H9 (cell line): ENCODE results near the gene HLA-C. TPM values are rescaled to one million over a fixed set of nuclear protein-coding genes. Genes with fewer than 3 reads are reported as not detected.

ENCODE experiments used
- DNase-seq: peaks from one replicate; pipeline ENCODE4 v3.0.0-alpha.2; 2017
- H2AFZ ChIP-seq: one replicate; pipeline ENCODE4 v1.6.1; 2013; ENCODE audit warnings: mild to moderate bottlenecking, low read length, control low read depth, moderate library complexity
- H2AK5ac ChIP-seq: 2 replicates; pipeline ENCODE4 v1.6.1; 2013; ENCODE audit warnings: low read length, control low read depth, mixed read lengths; ENCODE audit not compliant: insufficient read length
- H2BK120ac ChIP-seq: one replicate; pipeline ENCODE4 v1.6.1; 2013; ENCODE audit warnings: low read depth, mild to moderate bottlenecking, low read length, control low read depth, inconsistent platforms; ENCODE audit not compliant: poor library complexity, severe bottlenecking
- H2BK12ac ChIP-seq: 2 replicates; pipeline ENCODE4 v1.6.1; 2013; ENCODE audit warnings: low read length, control low read depth, mixed read lengths, low read depth; ENCODE audit not compliant: insufficient read length
- H2BK15ac ChIP-seq: 2 replicates; pipeline ENCODE4 v1.6.1; 2013; ENCODE audit warnings: low read depth, low read length, control low read depth
- H2BK20ac ChIP-seq: one replicate; pipeline ENCODE4 v1.6.1; 2013; ENCODE audit warnings: low read depth, mild to moderate bottlenecking, low read length, control low read depth, inconsistent platforms; ENCODE audit not compliant: poor library complexity, severe bottlenecking
- H2BK5ac ChIP-seq: 2 replicates; pipeline ENCODE4 v1.6.1; 2013; ENCODE audit warnings: low read length, control low read depth, mixed read lengths; ENCODE audit not compliant: insufficient read length
- H3K14ac ChIP-seq: 2 replicates; pipeline ENCODE4 v1.6.1; 2013; ENCODE audit warnings: low read length, control low read depth; ENCODE audit not compliant: insufficient read depth
- H3K18ac ChIP-seq: 2 replicates; pipeline ENCODE4 v1.6.1; 2013; ENCODE audit warnings: low read depth, mild to moderate bottlenecking, mixed read lengths, low read length, control low read depth; ENCODE audit not compliant: insufficient read length
- H3K23ac ChIP-seq: 2 replicates; pipeline ENCODE4 v1.6.1; 2013; ENCODE audit warnings: low read length, control low read depth, mixed read lengths, low read depth; ENCODE audit not compliant: insufficient read length
- H3K23me2 ChIP-seq: 2 replicates; pipeline ENCODE4 v1.6.1; 2013; ENCODE audit warnings: low read depth, mild to moderate bottlenecking, mixed read lengths, low read length, control low read depth; ENCODE audit not compliant: insufficient read length, poor library complexity, severe bottlenecking
- H3K27ac ChIP-seq: 2 replicates; pipeline ENCODE4 v1.5.1; 2013; ENCODE audit warnings: low read length, control low read depth, mixed read lengths, low read depth; ENCODE audit not compliant: insufficient read length
- H3K27me3 ChIP-seq: 2 replicates; pipeline ENCODE4 v1.6.1; 2013; ENCODE audit warnings: low read length, control low read depth, inconsistent platforms; ENCODE audit not compliant: insufficient read depth
- H3K4ac ChIP-seq: 2 replicates; pipeline ENCODE4 v1.6.1; 2013; ENCODE audit warnings: low read depth, mild to moderate bottlenecking, control low read depth, inconsistent platforms, low read length, moderate library complexity
- H3K4me1 ChIP-seq: 2 replicates; pipeline ENCODE4 v1.6.1; 2013; ENCODE audit warnings: low read length, control low read depth, inconsistent platforms; ENCODE audit not compliant: insufficient read depth
- H3K4me2 ChIP-seq: 2 replicates; pipeline ENCODE4 v1.6.1; 2013; ENCODE audit warnings: low read length, control low read depth, mixed read lengths; ENCODE audit not compliant: insufficient read length, insufficient read depth
- H3K56ac ChIP-seq: 2 replicates; pipeline ENCODE4 v1.6.1; 2013; ENCODE audit warnings: low read depth, mild to moderate bottlenecking, mixed read lengths, low read length, control low read depth; ENCODE audit not compliant: insufficient read length
- H3K79me1 ChIP-seq: 2 replicates; pipeline ENCODE4 v1.6.1; 2013; ENCODE audit warnings: low read depth, mild to moderate bottlenecking, moderate library complexity, low read length, control low read depth, inconsistent platforms; ENCODE audit not compliant: insufficient read depth, poor library complexity, severe bottlenecking
- H3K79me2 ChIP-seq: 2 replicates; pipeline ENCODE4 v1.6.1; 2013; ENCODE audit warnings: low read length, control low read depth, inconsistent platforms; ENCODE audit not compliant: insufficient read depth
- H3K9ac ChIP-seq: 2 replicates; pipeline ENCODE4 v1.6.1; 2013; ENCODE audit warnings: low read length, control low read depth, mixed read lengths; ENCODE audit not compliant: insufficient read length; ENCODE audit errors: extremely low read depth
- H3K9me3 ChIP-seq: one replicate; pipeline ENCODE4 v1.6.1; 2013; ENCODE audit warnings: low read depth, low read length, inconsistent platforms; ENCODE audit not compliant: control insufficient read depth
- H3T11ph ChIP-seq: one replicate; pipeline ENCODE4 v1.6.1; 2013; ENCODE audit warnings: mild to moderate bottlenecking, low read length, control low read depth, inconsistent platforms
- H4K20me1 ChIP-seq: one replicate; pipeline ENCODE4 v1.6.1; 2013; ENCODE audit not compliant: control insufficient read depth, insufficient read length, insufficient read depth
- H4K5ac ChIP-seq: 2 replicates; pipeline ENCODE4 v1.6.1; 2013; ENCODE audit warnings: low read depth, mild to moderate bottlenecking, mixed read lengths, low read length, control low read depth; ENCODE audit not compliant: insufficient read length
- H4K8ac ChIP-seq: replicated peaks from 2 replicates; pipeline ENCODE4 v1.6.1; 2013; ENCODE audit warnings: low read length, control low read depth, mixed read lengths, low read depth; ENCODE audit not compliant: insufficient read length
- H4K91ac ChIP-seq: 2 replicates; pipeline ENCODE4 v1.6.1; 2013; ENCODE audit warnings: low read depth, mild to moderate bottlenecking, moderate library complexity, mixed read lengths, low read length, control low read depth; ENCODE audit not compliant: insufficient read length
- H3K27ac Mint-ChIP-seq, 3 experiments: 2 replicates in 2 of 3; 3 replicates in 1 of 3; pipeline ENCODE4 v1.8.0; 2020 to 2021; ENCODE audit warnings: mixed read lengths in 3 of 3, mild to moderate bottlenecking in 1 of 3, moderate library complexity in 1 of 3
- H3K27me3 Mint-ChIP-seq: 2 replicates; pipeline ENCODE4 v1.8.0; 2021; ENCODE audit warnings: low read depth, mild to moderate bottlenecking, moderate library complexity, mixed read lengths
- H3K36me3 Mint-ChIP-seq, 3 experiments: 2 replicates in 2 of 3; 3 replicates in 1 of 3; pipeline ENCODE4 v1.8.0; 2020 to 2021; ENCODE audit warnings: low read depth in 3 of 3, mixed read lengths in 3 of 3; ENCODE audit not compliant: insufficient read depth in 1 of 3
- H3K4me1 Mint-ChIP-seq, 2 experiments: 2 replicates each; pipeline ENCODE4 v1.8.0; 2020; ENCODE audit warnings: mixed read lengths in 2 of 2
- H3K4me3 Mint-ChIP-seq, 2 experiments: 2 replicates in 1 of 2; 3 replicates in 1 of 2; pipeline ENCODE4 v1.8.0; 2020 to 2021; ENCODE audit warnings: mild to moderate bottlenecking in 2 of 2, mixed read lengths in 2 of 2, moderate library complexity in 1 of 2
- H3K9me3 Mint-ChIP-seq, 2 experiments: 2 replicates in 1 of 2; 3 replicates in 1 of 2; pipeline ENCODE4 v1.8.0; 2020; ENCODE audit warnings: mild to moderate bottlenecking in 2 of 2, mixed read lengths in 2 of 2, moderate library complexity in 1 of 2
- WGBS: extraction: QIAGEN DNeasy Blood & Tissue Kit; methylation state at CpG from one replicate; pipeline ENCODE4 v1.1.7; 2013; ENCODE audit warnings: missing lambda C conversion rate, low lambda C conversion rate, mixed read lengths; ENCODE audit not compliant: insufficient read length; ENCODE audit errors: extremely low coverage; 5-methylcytosine and 5-hydroxymethylcytosine counted together
- total RNA-seq: library from RNA; stranded (reverse); gene quantifications from 2 replicates; pipeline ENCODE4 v1.2.1, GENCODE V29; 2021
- TF ChIP-seq, protein P1 (sequence below): fragments of 200-600 bp; sonication (generic); conservative IDR thresholded peaks from 3 replicates; pipeline ENCODE4 v1.8.0; 2021; ENCODE audit warnings: antibody characterized with exemption, mild to moderate bottlenecking

Gene HLA-C
- total RNA-seq, 1 experiment from 2014 or later: 239 TPM

DNA sequence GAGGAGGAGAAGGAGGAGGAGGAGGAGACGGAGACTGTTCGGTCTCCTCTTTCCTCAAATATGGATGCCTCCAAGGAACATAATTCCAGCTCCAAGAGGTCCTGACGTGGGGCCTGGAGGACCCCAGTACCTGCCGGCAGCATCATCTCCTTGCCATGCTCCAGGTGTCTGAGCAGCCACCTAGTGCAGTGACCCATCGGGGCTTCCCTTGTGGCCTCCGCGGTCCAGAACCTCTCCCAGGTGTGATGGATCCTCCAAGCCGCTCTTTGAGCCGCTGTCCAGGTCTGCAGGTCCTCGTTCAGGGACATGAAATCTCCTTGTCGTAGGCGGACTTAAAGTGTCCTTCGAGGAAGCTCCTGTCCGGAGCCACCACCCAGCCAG is 35.8 kb upstream of the HLA-C start:
- no peak for DNase-seq
- Histone ChIP-seq H4K8ac (no peak overlapping the region), H3K27me3 (no peaks in the 10 kb centered on the region), H4K91ac (no peak overlapping the region), H3K9me3 (no peaks in the 10 kb centered on the region), H3K4ac (no peak overlapping the region), H4K5ac (no peak overlapping the region), H2BK5ac (no peak overlapping the region), H3K14ac (no peak overlapping the region), H4K20me1 (no peaks in the 10 kb centered on the region), H3K23ac (no peak overlapping the region), H2AK5ac (no peak overlapping the region), H2BK12ac (no peak overlapping the region), H3K27ac (no peak overlapping the region), H3K79me1 (no peaks in the 10 kb centered on the region), H3K56ac (no peak overlapping the region), H2AFZ (no peak overlapping the region), H3K4me1 (no peaks in the 10 kb centered on the region), H3K9ac (no peak overlapping the region), H3K18ac (no peak overlapping the region), H3K23me2 (no peaks in the 10 kb centered on the region), H2BK120ac (no peak overlapping the region), H2BK15ac (no peak overlapping the region), H3T11ph (no peak overlapping the region), H3K4me2 (no peak overlapping the region), H3K79me2 (no peaks in the 10 kb centered on the region), H2BK20ac (no peak overlapping the region)
- H3K36me3 Mint-ChIP-seq: no peaks in the 10 kb centered on the region
- no peak overlapping the region for H3K4me3 Mint-ChIP-seq
- peaks cover 12% of the 10 kb centered on the region for H3K27me3 Mint-ChIP-seq
- TF ChIP-seq, protein P1, sequence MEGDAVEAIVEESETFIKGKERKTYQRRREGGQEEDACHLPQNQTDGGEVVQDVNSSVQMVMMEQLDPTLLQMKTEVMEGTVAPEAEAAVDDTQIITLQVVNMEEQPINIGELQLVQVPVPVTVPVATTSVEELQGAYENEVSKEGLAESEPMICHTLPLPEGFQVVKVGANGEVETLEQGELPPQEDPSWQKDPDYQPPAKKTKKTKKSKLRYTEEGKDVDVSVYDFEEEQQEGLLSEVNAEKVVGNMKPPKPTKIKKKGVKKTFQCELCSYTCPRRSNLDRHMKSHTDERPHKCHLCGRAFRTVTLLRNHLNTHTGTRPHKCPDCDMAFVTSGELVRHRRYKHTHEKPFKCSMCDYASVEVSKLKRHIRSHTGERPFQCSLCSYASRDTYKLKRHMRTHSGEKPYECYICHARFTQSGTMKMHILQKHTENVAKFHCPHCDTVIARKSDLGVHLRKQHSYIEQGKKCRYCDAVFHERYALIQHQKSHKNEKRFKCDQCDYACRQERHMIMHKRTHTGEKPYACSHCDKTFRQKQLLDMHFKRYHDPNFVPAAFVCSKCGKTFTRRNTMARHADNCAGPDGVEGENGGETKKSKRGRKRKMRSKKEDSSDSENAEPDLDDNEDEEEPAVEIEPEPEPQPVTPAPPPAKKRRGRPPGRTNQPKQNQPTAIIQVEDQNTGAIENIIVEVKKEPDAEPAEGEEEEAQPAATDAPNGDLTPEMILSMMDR: no peak
- no peaks in the 10 kb centered on the region for H3K4me1 Mint-ChIP-seq
- WGBS: no CpG with 5 or more reads among the region's 14 CpGs
- no peaks in the 10 kb centered on the region; a peak in 1 of 5 replicates for H3K9me3 Mint-ChIP-seq
- H3K27ac Mint-ChIP-seq: no peak overlapping the region
